GM13977 (cell line): ENCODE results near the gene CORO6.

Experiments
- DNase-seq: peaks from one replicate; pipeline ENCODE4 v3.0.0; 2012; ENCODE audit warnings: low spot score
- CTCF ChIP-seq: IDR thresholded peaks from 2 replicates; pipeline ENCODE4 v1.5.1; 2012; ENCODE audit warnings: mild to moderate bottlenecking, control low read depth; ENCODE audit not compliant: insufficient read depth; ENCODE audit errors: extremely low read depth, missing control alignments
- in situ Hi-C: fragments of 300-500 bp; cut with MboI; formaldehyde crosslinking; loops from one replicate; pipeline ENCODE4 v1.12.0; 2022; ENCODE audit warnings: low sequenced_read_pairs, low pct_unique_long_range_greater_than_20kb, mixed read lengths, inconsistent platforms; ENCODE audit not compliant: unreplicated experiment

CORO6 gene

GRCh38 chr17:29589524-29590410 is 32.9 kb downstream of the CORO6 start, which contains the start of gene GIT1:
GIT1 (minus strand) TSS chr17:29589648; CDS start chr17:29589378, 270 bp downstream.
- DNase-seq, result peak; percentile 98
- no peak for TF ChIP-seq CTCF

GRCh38 chr17:29588562-29589411 is 33.9 kb downstream of the CORO6 start:
- peak; percentile 44 for DNase-seq
- in situ Hi-C loops, result no loop called here
- TF ChIP-seq CTCF, result no peak

More at GRCh38 chr17:29589524-29590410, 32.9 kb downstream of the CORO6 start, which contains the start of gene GIT1:
- in situ Hi-C loops, result no loop called here

GRCh38 chr17:29588017-29588561 is 34.6 kb downstream of the CORO6 start:
- TF ChIP-seq CTCF, result no peak
- in situ Hi-C loops, result no loop called here
- DNase-seq, result no peak

GRCh38 chr17:29587591-29587990 is 35.1 kb downstream of the CORO6 start:
- TF ChIP-seq CTCF, result no peak
- in situ Hi-C loops, result no loop called here

GRCh38 chr17:29586676-29587469 is 35.8 kb downstream of the CORO6 start:
- no peak for TF ChIP-seq CTCF
- in situ Hi-C loops, result no loop called here
- no peak for DNase-seq

More at GRCh38 chr17:29587591-29587990, 35.1 kb downstream of the CORO6 start:
- no peak for DNase-seq
